Liver (tissue), 9 donors: Measurements from ENCODE around the gene INPP5J. TPM values are rescaled to one million over a fixed set of nuclear protein-coding genes. Genes with fewer than 3 reads are reported as not detected.

Experiments
- DNase-seq: peaks from one replicate; pipeline ENCODE4 v3.0.0-alpha.2; 2017; ENCODE audit warnings: low spot score
- H3K27ac ChIP-seq, 2 donors: one replicate each; pipeline ENCODE4 v1.7.0; 2013; ENCODE audit warnings: inconsistent platforms in 2 of 2, low read length in 2 of 2, control low read depth in 1 of 2, low read depth in 1 of 2, mild to moderate bottlenecking in 1 of 2
- H3K27me3 ChIP-seq, 4 donors: one replicate each; pipeline versions ENCODE4 v1.6.1 to v1.7.0; 2013; ENCODE audit warnings: low read length in 3 of 4, inconsistent platforms in 1 of 4, mild to moderate bottlenecking in 1 of 4, moderate library complexity in 1 of 4; ENCODE audit not compliant: control insufficient read depth in 4 of 4, insufficient read depth in 4 of 4
- H3K36me3 ChIP-seq, 4 donors: one replicate each; pipeline versions ENCODE4 v1.6.1 to v1.7.0; 2013; ENCODE audit warnings: low read length in 3 of 4, mild to moderate bottlenecking in 3 of 4, low read depth in 1 of 4, moderate library complexity in 1 of 4; ENCODE audit not compliant: control insufficient read depth in 4 of 4, insufficient read depth in 3 of 4
- H3K4me1 ChIP-seq, 4 donors: one replicate each; pipeline versions ENCODE4 v1.6.1 to v1.7.0; 2013; ENCODE audit warnings: low read length in 3 of 4, mild to moderate bottlenecking in 3 of 4, moderate library complexity in 1 of 4; ENCODE audit not compliant: control insufficient read depth in 4 of 4, insufficient read depth in 4 of 4
- H3K4me3 ChIP-seq, 3 donors: one replicate each; pipeline versions ENCODE4 v1.6.1 to v1.7.0; 2013; ENCODE audit warnings: low read length in 3 of 3, control low read depth in 1 of 3, low read depth in 1 of 3, mild to moderate bottlenecking in 1 of 3
- H3K9ac ChIP-seq, 2 donors: one replicate each; pipeline ENCODE4 v1.7.0; 2013; ENCODE audit warnings: low read length in 2 of 2, mild to moderate bottlenecking in 2 of 2, moderate library complexity in 2 of 2, control low read depth in 1 of 2, low read depth in 1 of 2
- H3K9me3 ChIP-seq, 4 donors: one replicate each; pipeline versions ENCODE4 v1.6.1 to v1.7.0; 2013; ENCODE audit warnings: low read length in 3 of 4; ENCODE audit not compliant: control insufficient read depth in 4 of 4
- ATF3 ChIP-seq: IDR thresholded peaks from 2 replicates; pipeline ENCODE4 v1.6.1; 2016; ENCODE audit warnings: antibody characterized with exemption
- CTCF ChIP-seq: fragments of 150-350 bp; IDR thresholded peaks from 2 replicates; pipeline ENCODE4 v1.5.1; 2017; ENCODE audit warnings: improper control_type of control experiment, low read depth, low read length; ENCODE audit not compliant: missing input control
- EGR1 ChIP-seq, 2 donors: IDR thresholded peaks; 2 replicates each; pipeline ENCODE4 v1.6.1; 2016 to 2018; ENCODE audit warnings: antibody characterized with exemption in 2 of 2, low read depth in 2 of 2
- FOXA1 ChIP-seq: IDR thresholded peaks from 2 replicates; pipeline ENCODE4 v1.6.1; 2016; ENCODE audit warnings: antibody characterized with exemption
- FOXA2 ChIP-seq: IDR thresholded peaks from 2 replicates; pipeline ENCODE4 v1.6.1; 2016; ENCODE audit warnings: antibody characterized with exemption
- GABPA ChIP-seq, 2 donors: IDR thresholded peaks in 1 of 2; conservative IDR thresholded peaks in 1 of 2; 2 replicates each; pipeline ENCODE4 v1.6.1; 2016; ENCODE audit warnings: antibody characterized with exemption in 2 of 2, mild to moderate bottlenecking in 1 of 2, moderate library complexity in 1 of 2
- HNF4A ChIP-seq, 2 donors: conservative IDR thresholded peaks; 2 replicates each; pipeline ENCODE4 v1.6.1; 2016; ENCODE audit warnings: antibody characterized with exemption in 2 of 2, mild to moderate bottlenecking in 2 of 2
- HNF4G ChIP-seq: IDR thresholded peaks from 2 replicates; pipeline ENCODE4 v1.6.1; 2016; ENCODE audit warnings: antibody characterized with exemption
- JUND ChIP-seq, 2 donors: IDR thresholded peaks; 2 replicates each; pipeline ENCODE4 v1.6.1; 2016; ENCODE audit warnings: antibody characterized with exemption in 2 of 2
- MAX ChIP-seq: IDR thresholded peaks from 2 replicates; pipeline ENCODE4 v1.6.1; 2016; ENCODE audit warnings: antibody characterized with exemption
- NR2F2 ChIP-seq: IDR thresholded peaks from 2 replicates; pipeline ENCODE4 v1.6.1; 2016; ENCODE audit warnings: antibody characterized with exemption
- REST ChIP-seq: IDR thresholded peaks from 2 replicates; pipeline ENCODE4 v1.6.1; 2016; ENCODE audit warnings: antibody characterized with exemption, mild to moderate bottlenecking
- RXRA ChIP-seq, 2 donors: IDR thresholded peaks; 2 replicates each; pipeline ENCODE4 v1.6.1; 2017 to 2018; ENCODE audit warnings: antibody characterized with exemption in 2 of 2, mild to moderate bottlenecking in 1 of 2
- SP1 ChIP-seq: IDR thresholded peaks from 2 replicates; pipeline ENCODE4 v1.6.1; 2018; ENCODE audit warnings: antibody characterized with exemption, mild to moderate bottlenecking
- TAF1 ChIP-seq: conservative IDR thresholded peaks from 2 replicates; pipeline ENCODE4 v1.6.1; 2016; ENCODE audit warnings: antibody characterized with exemption, mild to moderate bottlenecking
- YY1 ChIP-seq: IDR thresholded peaks from 2 replicates; pipeline ENCODE4 v1.6.1; 2016; ENCODE audit warnings: antibody characterized with exemption, mild to moderate bottlenecking
- ZBTB33 ChIP-seq: IDR thresholded peaks from 2 replicates; pipeline ENCODE4 v1.6.1; 2016; ENCODE audit warnings: antibody characterized with exemption
- WGBS: extraction: QIAGEN DNeasy Blood & Tissue Kit; methylation state at CpG from one replicate; pipeline ENCODE4 v1.1.7; 2013; 5-methylcytosine and 5-hydroxymethylcytosine counted together
- polyA plus RNA-seq, 2 donors: library from polyadenylated mRNA; stranded (reverse) in 1 of 2; unstranded in 1 of 2; fragments of 200-250 nt in 1 of 2; fragments of >200 nt in 1 of 2; fragmentation: Nextera tagmentation in 1 of 2; extraction: Ambion mirVana in 1 of 2; gene quantifications; one replicate each; pipeline versions ENCODE4 v1.2.1 to v1.2.3, GENCODE V29; 2013 to 2015
- total RNA-seq, 2 donors: library from RNA; depleted of rRNA; stranded (reverse); fragments of >200 nt; gene quantifications; one replicate each; pipeline ENCODE4 v1.2.3, GENCODE V29; 2014
- donor health status: healthy.
- donor health status: healthy.
- donor health status: healthy.
- donor health status: healthy.
- donor health status: healthy.

Gene INPP5J
- total and polyA plus RNA-seq, 4 donors, result 0.06 to 0.17 (median 0.11) TPM

- Histone ChIP-seq H3K27me3 (no peaks in the 10 kb centered on the region), H3K4me1 (peaks cover 0 to 6% (median 1%) of the 10 kb centered on the region in 4 donors), H3K9me3 (no peaks in the 10 kb centered on the region), H3K36me3 (peaks cover 0 to 3% (median 1%) of the 10 kb centered on the region in 4 donors), H3K4me3 (no peak overlapping the region), H3K27ac (no peak overlapping the region), H3K9ac (no peak overlapping the region)
- no peak for TF ChIP-seq CTCF
- TF ChIP-seq FOXA2, result no peak
- TF ChIP-seq REST, result no peak
- TF ChIP-seq ZBTB33, result no peak
- TF ChIP-seq RXRA (IDR thresholded peaks at IDR 0.05), result no peak
- TF ChIP-seq GABPA (IDR thresholded peaks at IDR 0.05 in 1 of 2, conservative IDR thresholded peaks at IDR 0.05 in 1 of 2), result no peak
- no peak for TF ChIP-seq YY1
- TF ChIP-seq SP1, result no peak
- no peak for TF ChIP-seq FOXA1
- no peak for TF ChIP-seq ATF3
- no peak for TF ChIP-seq JUND (IDR thresholded peaks at IDR 0.05)
- no peak for TF ChIP-seq HNF4G
- no peak for TF ChIP-seq TAF1
- no peak for TF ChIP-seq NR2F2
- no peak for TF ChIP-seq EGR1 (IDR thresholded peaks at IDR 0.05; ENCODE audit: low read depth in 2 of 2)
- no peak for TF ChIP-seq MAX
- TF ChIP-seq HNF4A (conservative IDR thresholded peaks at IDR 0.05), result no peak
- WGBS, result 91% methylated on average over 15 of the region's 15 CpGs
- DNase-seq, result no peak
These were observed 32.3 kb upstream of the INPP5J start for GRCh38 chr22:31090217-31091085.
